ENCODE data around the gene AKT3. TPM values are rescaled to one million over a fixed set of nuclear protein-coding genes. Genes with fewer than 3 reads are reported as not detected.

AKT3 gene
- total and polyA plus RNA-seq, 2 experiments from 2014 or later = 4.5 to 18.5 TPM

DNA sequence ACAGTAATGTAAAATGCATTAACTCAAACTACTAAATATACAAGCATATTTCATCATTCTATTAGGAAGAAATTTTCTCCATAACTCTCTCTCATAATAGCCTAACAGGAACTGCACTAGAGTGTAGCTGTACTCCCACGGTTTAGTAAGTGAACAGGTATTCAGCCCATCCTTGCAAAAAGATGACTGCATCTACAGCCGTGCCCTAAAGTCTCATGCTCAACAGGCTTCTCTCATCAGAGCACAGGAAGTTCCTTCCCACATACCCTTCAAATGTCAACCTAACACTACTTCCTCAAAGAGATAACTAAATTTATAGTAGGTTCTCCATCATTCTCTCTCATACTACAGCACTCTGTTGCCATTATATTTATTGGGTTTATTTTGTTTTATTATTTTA, 251.6 kb downstream of the AKT3 start:
- H3K4me2 ChIP-seq = no peak overlapping the region
- no peak overlapping the region for H3K27ac ChIP-seq (ENCODE audit: low read depth)
- no peak overlapping the region for H3K27ac Mint-ChIP-seq
- H3K36me3 Mint-ChIP-seq (ENCODE audit: low read depth) = peaks cover 12% of the 10 kb centered on the region; the same call in 2 of the 3 replicates
- DNase-seq (ENCODE audit: low spot score) (no peak), ATAC-seq (no peak)
- no peaks in the 10 kb centered on the region for H3K36me3 ChIP-seq (ENCODE audit: insufficient read depth)
- no peaks in the 10 kb centered on the region for H3K4me1 Mint-ChIP-seq
- peaks cover 6% of the 10 kb centered on the region; the same call in 2 of the 3 replicates for H3K9me3 Mint-ChIP-seq
- no peaks in the 10 kb centered on the region for H3K4me1 ChIP-seq (ENCODE audit: insufficient read depth)
- no peak overlapping the region for H3K4me3 ChIP-seq
- TF ChIP-seq EZH2 (IDR thresholded peaks at IDR 0.05; ENCODE audit: low read depth, unreplicated experiment) (no peak), NANOG (IDR thresholded peaks at IDR 0.05; ENCODE audit: borderline replicate concordance) (no peak), ZNF331 (CRISPR knock-in tag; IDR thresholded peaks at IDR 0.05; ENCODE audit: low read depth) (no peak), STAT1 (IDR thresholded peaks at IDR 0.05; ENCODE audit: unreplicated experiment) (no peak), ZNF114 (CRISPR knock-in tag; IDR thresholded peaks at IDR 0.05) (no peak), EZH2phosphoT487 (IDR thresholded peaks at IDR 0.05; ENCODE audit: unreplicated experiment) (no peak), JUNB (IDR thresholded peaks at IDR 0.05; ENCODE audit: unreplicated experiment) (no peak), POLR2AphosphoS5 (IDR thresholded peaks at IDR 0.05; ENCODE audit: low read depth) (no peak), REST (IDR thresholded peaks at IDR 0.05; ENCODE audit: unreplicated experiment) (no peak), CREB1 (CRISPR knock-in tag; IDR thresholded peaks at IDR 0.05; ENCODE audit: low read depth) (no peak)
- TF ChIP-seq, protein P1, sequence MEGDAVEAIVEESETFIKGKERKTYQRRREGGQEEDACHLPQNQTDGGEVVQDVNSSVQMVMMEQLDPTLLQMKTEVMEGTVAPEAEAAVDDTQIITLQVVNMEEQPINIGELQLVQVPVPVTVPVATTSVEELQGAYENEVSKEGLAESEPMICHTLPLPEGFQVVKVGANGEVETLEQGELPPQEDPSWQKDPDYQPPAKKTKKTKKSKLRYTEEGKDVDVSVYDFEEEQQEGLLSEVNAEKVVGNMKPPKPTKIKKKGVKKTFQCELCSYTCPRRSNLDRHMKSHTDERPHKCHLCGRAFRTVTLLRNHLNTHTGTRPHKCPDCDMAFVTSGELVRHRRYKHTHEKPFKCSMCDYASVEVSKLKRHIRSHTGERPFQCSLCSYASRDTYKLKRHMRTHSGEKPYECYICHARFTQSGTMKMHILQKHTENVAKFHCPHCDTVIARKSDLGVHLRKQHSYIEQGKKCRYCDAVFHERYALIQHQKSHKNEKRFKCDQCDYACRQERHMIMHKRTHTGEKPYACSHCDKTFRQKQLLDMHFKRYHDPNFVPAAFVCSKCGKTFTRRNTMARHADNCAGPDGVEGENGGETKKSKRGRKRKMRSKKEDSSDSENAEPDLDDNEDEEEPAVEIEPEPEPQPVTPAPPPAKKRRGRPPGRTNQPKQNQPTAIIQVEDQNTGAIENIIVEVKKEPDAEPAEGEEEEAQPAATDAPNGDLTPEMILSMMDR (conservative IDR thresholded peaks at IDR 0.05; ENCODE audit: low read depth in 2 of 2) = no peak
- TF ChIP-seq, protein P2, sequence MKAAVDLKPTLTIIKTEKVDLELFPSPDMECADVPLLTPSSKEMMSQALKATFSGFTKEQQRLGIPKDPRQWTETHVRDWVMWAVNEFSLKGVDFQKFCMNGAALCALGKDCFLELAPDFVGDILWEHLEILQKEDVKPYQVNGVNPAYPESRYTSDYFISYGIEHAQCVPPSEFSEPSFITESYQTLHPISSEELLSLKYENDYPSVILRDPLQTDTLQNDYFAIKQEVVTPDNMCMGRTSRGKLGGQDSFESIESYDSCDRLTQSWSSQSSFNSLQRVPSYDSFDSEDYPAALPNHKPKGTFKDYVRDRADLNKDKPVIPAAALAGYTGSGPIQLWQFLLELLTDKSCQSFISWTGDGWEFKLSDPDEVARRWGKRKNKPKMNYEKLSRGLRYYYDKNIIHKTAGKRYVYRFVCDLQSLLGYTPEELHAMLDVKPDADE (IDR thresholded peaks at IDR 0.05) = no peak
- TF ChIP-seq, protein P3, sequence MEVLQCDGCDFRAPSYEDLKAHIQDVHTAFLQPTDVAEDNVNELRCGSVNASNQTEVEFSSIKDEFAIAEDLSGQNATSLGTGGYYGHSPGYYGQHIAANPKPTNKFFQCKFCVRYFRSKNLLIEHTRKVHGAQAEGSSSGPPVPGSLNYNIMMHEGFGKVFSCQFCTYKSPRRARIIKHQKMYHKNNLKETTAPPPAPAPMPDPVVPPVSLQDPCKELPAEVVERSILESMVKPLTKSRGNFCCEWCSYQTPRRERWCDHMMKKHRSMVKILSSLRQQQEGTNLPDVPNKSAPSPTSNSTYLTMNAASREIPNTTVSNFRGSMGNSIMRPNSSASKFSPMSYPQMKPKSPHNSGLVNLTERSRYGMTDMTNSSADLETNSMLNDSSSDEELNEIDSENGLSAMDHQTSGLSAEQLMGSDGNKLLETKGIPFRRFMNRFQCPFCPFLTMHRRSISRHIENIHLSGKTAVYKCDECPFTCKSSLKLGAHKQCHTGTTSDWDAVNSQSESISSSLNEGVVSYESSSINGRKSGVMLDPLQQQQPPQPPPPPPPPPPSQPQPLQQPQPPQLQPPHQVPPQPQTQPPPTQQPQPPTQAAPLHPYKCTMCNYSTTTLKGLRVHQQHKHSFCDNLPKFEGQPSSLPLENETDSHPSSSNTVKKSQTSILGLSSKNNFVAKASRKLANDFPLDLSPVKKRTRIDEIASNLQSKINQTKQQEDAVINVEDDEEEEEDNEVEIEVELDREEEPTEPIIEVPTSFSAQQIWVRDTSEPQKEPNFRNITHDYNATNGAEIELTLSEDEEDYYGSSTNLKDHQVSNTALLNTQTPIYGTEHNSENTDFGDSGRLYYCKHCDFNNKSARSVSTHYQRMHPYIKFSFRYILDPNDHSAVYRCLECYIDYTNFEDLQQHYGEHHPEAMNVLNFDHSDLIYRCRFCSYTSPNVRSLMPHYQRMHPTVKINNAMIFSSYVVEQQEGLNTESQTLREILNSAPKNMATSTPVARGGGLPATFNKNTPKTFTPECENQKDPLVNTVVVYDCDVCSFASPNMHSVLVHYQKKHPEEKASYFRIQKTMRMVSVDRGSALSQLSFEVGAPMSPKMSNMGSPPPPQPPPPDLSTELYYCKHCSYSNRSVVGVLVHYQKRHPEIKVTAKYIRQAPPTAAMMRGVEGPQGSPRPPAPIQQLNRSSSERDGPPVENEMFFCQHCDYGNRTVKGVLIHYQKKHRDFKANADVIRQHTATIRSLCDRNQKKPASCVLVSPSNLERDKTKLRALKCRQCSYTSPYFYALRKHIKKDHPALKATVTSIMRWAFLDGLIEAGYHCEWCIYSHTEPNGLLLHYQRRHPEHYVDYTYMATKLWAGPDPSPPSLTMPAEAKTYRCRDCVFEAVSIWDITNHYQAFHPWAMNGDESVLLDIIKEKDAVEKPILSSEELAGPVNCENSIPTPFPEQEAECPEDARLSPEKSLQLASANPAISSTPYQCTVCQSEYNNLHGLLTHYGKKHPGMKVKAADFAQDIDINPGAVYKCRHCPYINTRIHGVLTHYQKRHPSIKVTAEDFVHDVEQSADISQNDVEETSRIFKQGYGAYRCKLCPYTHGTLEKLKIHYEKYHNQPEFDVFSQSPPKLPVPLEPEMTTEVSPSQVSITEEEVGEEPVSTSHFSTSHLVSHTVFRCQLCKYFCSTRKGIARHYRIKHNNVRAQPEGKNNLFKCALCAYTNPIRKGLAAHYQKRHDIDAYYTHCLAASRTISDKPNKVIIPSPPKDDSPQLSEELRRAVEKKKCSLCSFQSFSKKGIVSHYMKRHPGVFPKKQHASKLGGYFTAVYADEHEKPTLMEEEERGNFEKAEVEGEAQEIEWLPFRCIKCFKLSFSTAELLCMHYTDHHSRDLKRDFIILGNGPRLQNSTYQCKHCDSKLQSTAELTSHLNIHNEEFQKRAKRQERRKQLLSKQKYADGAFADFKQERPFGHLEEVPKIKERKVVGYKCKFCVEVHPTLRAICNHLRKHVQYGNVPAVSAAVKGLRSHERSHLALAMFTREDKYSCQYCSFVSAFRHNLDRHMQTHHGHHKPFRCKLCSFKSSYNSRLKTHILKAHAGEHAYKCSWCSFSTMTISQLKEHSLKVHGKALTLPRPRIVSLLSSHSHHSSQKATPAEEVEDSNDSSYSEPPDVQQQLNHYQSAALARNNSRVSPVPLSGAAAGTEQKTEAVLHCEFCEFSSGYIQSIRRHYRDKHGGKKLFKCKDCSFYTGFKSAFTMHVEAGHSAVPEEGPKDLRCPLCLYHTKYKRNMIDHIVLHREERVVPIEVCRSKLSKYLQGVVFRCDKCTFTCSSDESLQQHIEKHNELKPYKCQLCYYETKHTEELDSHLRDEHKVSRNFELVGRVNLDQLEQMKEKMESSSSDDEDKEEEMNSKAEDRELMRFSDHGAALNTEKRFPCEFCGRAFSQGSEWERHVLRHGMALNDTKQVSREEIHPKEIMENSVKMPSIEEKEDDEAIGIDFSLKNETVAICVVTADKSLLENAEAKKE (CRISPR knock-in tag; IDR thresholded peaks at IDR 0.05) = no peak
- H4K20me1 ChIP-seq (replicated peaks; ENCODE audit: insufficient read depth) = no peaks in the 10 kb centered on the region
- no peaks in the 10 kb centered on the region for H3K9me2 ChIP-seq (ENCODE audit: insufficient read depth)
- H3K4me3 Mint-ChIP-seq = no peak overlapping the region
- no peaks in the 10 kb centered on the region for H3K27me3 Mint-ChIP-seq (ENCODE audit: insufficient read depth, low read depth, poor library complexity)
- H2AFZ ChIP-seq = no peak overlapping the region
- H3F3A ChIP-seq (replicated peaks; ENCODE audit: low read depth) = no peaks in the 10 kb centered on the region
- H3K79me2 ChIP-seq (replicated peaks; ENCODE audit: insufficient read depth) = no peaks in the 10 kb centered on the region
- H3K27me3 ChIP-seq (ENCODE audit: insufficient read depth) = no peaks in the 10 kb centered on the region

All from GM23338 (cell line).